IMR-90 (cell line): Measurements from ENCODE around the gene MAGI2. TPM values are rescaled to one million over a fixed set of nuclear protein-coding genes. Genes with fewer than 3 reads are reported as not detected.

Experiments used
- ATAC-seq: fragments of 200-7000 bp; cut with Tn5 transposase; 2 replicates; pipeline ENCODE4 v1.9.1; 2020; ENCODE audit warnings: low read depth, mild to moderate bottlenecking, moderate library complexity
- BruUV-seq: library from RNA; stranded (reverse); fragments of 400-500 nt; replicated peaks from 2 replicates; lab custom pipeline; 2021; lab: Mats Ljungman, UMichigan
- CTCF ChIA-PET: fragments of 300-600 bp; formaldehyde crosslinking; extraction: SDS; loops from one replicate; lab custom pipeline; 2021; ENCODE audit warnings: antibody characterized with exemption; lab: Yijun Ruan, JAX
- POLR2A ChIA-PET: fragments of 300-600 bp; sonication (Branson Sonifier 250); formaldehyde crosslinking; loops from one replicate; lab custom pipeline; 2022; ENCODE audit warnings: antibody characterized with exemption; ENCODE audit not compliant: unreplicated experiment; lab: Charles Lee
- DNase-seq: peaks from one replicate; pipeline ENCODE4 v3.0.0; 2013
- H2AFZ ChIP-seq: replicated peaks from 2 replicates; pipeline ENCODE3; 2013; ENCODE audit warnings: low read length, mild to moderate bottlenecking; ENCODE audit not compliant: poor library complexity
- H2AK5ac ChIP-seq: 2 replicates; pipeline ENCODE4 v1.6.1; 2013; ENCODE audit warnings: low read depth, low read length, inconsistent platforms
- H2AK9ac ChIP-seq: replicated peaks from 2 replicates; pipeline ENCODE3; 2013; ENCODE audit warnings: mild to moderate bottlenecking, low read depth, low read length, moderate library complexity; ENCODE audit not compliant: poor library complexity
- H2BK120ac ChIP-seq: 2 replicates; pipeline ENCODE4 v1.6.1; 2013; ENCODE audit warnings: low read depth, low read length, inconsistent platforms
- H2BK15ac ChIP-seq: 3 replicates; pipeline ENCODE4 v1.6.1; 2013; ENCODE audit warnings: low read depth, low read length, inconsistent platforms
- H2BK20ac ChIP-seq: 2 replicates; pipeline ENCODE4 v1.6.1; 2013; ENCODE audit warnings: low read depth, mild to moderate bottlenecking, inconsistent platforms, low read length, moderate library complexity
- H2BK5ac ChIP-seq: 2 replicates; pipeline ENCODE4 v1.6.1; 2013; ENCODE audit warnings: mild to moderate bottlenecking, low read depth, low read length, inconsistent platforms; ENCODE audit not compliant: poor library complexity, severe bottlenecking
- H3K14ac ChIP-seq: replicated peaks from 2 replicates; pipeline ENCODE4 v1.6.1; 2013; ENCODE audit warnings: low read depth, low read length, inconsistent platforms
- H3K18ac ChIP-seq: 2 replicates; pipeline ENCODE4 v1.6.1; 2013; ENCODE audit warnings: low read depth, low read length, control low read depth
- H3K23ac ChIP-seq: 2 replicates; pipeline ENCODE4 v1.6.1; 2013; ENCODE audit warnings: low read depth, low read length, inconsistent platforms
- H3K27ac ChIP-seq: 2 replicates; pipeline ENCODE4 v1.5.1; 2013; ENCODE audit warnings: mild to moderate bottlenecking, control low read depth, low read length; ENCODE audit not compliant: insufficient read depth
- H3K27me3 ChIP-seq: 2 replicates; pipeline ENCODE4 v1.6.1; 2013; ENCODE audit warnings: low read length; ENCODE audit not compliant: control insufficient read depth, insufficient read depth
- H3K36me3 ChIP-seq: 2 replicates; pipeline ENCODE4 v1.6.1; 2013; ENCODE audit warnings: low read length, mixed read lengths; ENCODE audit not compliant: control insufficient read depth, insufficient read depth
- H3K4ac ChIP-seq: 2 replicates; pipeline ENCODE4 v1.6.1; 2013; ENCODE audit warnings: low read depth, low read length, inconsistent platforms
- H3K4me1 ChIP-seq: 2 replicates; pipeline ENCODE4 v1.6.1; 2013; ENCODE audit warnings: low read length, mixed read lengths; ENCODE audit not compliant: control insufficient read depth, insufficient read depth
- H3K4me2 ChIP-seq: 2 replicates; pipeline ENCODE4 v1.6.1; 2013; ENCODE audit warnings: low read depth, mild to moderate bottlenecking, control low read depth, low read length, moderate library complexity
- H3K4me3 ChIP-seq: 2 replicates; pipeline ENCODE4 v1.5.1; 2013; ENCODE audit warnings: low read depth, mild to moderate bottlenecking, control low read depth, low read length, moderate library complexity; ENCODE audit not compliant: insufficient read depth
- H3K56ac ChIP-seq: 2 replicates; pipeline ENCODE4 v1.6.1; 2013; ENCODE audit warnings: low read length, inconsistent platforms; ENCODE audit not compliant: insufficient read depth; ENCODE audit errors: extremely low read depth
- H3K79me1 ChIP-seq, 2 experiments: 2 replicates each; pipeline ENCODE4 v1.6.1; 2013; ENCODE audit warnings: low read length in 2 of 2, inconsistent platforms in 1 of 2, low read depth in 1 of 2
- H3K9ac ChIP-seq: 2 replicates; pipeline ENCODE4 v1.6.1; 2013; ENCODE audit warnings: low read depth, low read length, control low read depth
- H3K9me1 ChIP-seq: 2 replicates; pipeline ENCODE4 v1.6.1; 2013; ENCODE audit warnings: low read length, inconsistent platforms; ENCODE audit not compliant: insufficient read depth
- H3K9me3 ChIP-seq: 2 replicates; pipeline ENCODE4 v1.6.1; 2013; ENCODE audit warnings: low read length; ENCODE audit not compliant: control insufficient read depth, insufficient read depth
- H4K20me1 ChIP-seq: 2 replicates; pipeline ENCODE4 v1.6.1; 2013; ENCODE audit warnings: low read length, inconsistent platforms; ENCODE audit not compliant: insufficient read depth
- H4K5ac ChIP-seq: 2 replicates; pipeline ENCODE4 v1.6.1; 2013; ENCODE audit warnings: mild to moderate bottlenecking, low read depth, low read length, control low read depth
- H4K8ac ChIP-seq, 2 experiments: 2 replicates each; pipeline ENCODE4 v1.6.1; 2013; ENCODE audit warnings: low read depth in 2 of 2, low read length in 2 of 2, control low read depth in 1 of 2, inconsistent platforms in 1 of 2
- H4K91ac ChIP-seq: 2 replicates; pipeline ENCODE4 v1.6.1; 2013; ENCODE audit warnings: low read depth, low read length, inconsistent platforms; ENCODE audit not compliant: insufficient read depth
- BHLHE40 ChIP-seq: fragments of 150-350 bp; IDR thresholded peaks from 2 replicates; pipeline ENCODE4 v1.6.1; 2016; ENCODE audit warnings: mild to moderate bottlenecking, low read depth, low read length
- CEBPB ChIP-seq: IDR thresholded peaks from 2 replicates; pipeline ENCODE4 v1.6.1; 2012; ENCODE audit warnings: low read depth, low read length, improper control_type of control experiment
- CHD1 ChIP-seq: IDR thresholded peaks from 2 replicates; pipeline ENCODE4 v1.6.1; 2012; ENCODE audit warnings: low read depth, low read length, improper control_type of control experiment
- FOS ChIP-seq: fragments of 150-350 bp; IDR thresholded peaks from 2 replicates; pipeline ENCODE4 v1.6.1; 2016; ENCODE audit warnings: low read depth, low read length
- MAFK ChIP-seq: IDR thresholded peaks from 2 replicates; pipeline ENCODE4 v1.6.1; 2012; ENCODE audit warnings: low read depth, low read length, improper control_type of control experiment
- MAZ ChIP-seq: IDR thresholded peaks from 2 replicates; pipeline ENCODE4 v1.6.1; 2012; ENCODE audit warnings: low read depth, mild to moderate bottlenecking, low read length, improper control_type of control experiment, moderate library complexity, borderline replicate concordance
- MXI1 ChIP-seq: IDR thresholded peaks from 2 replicates; pipeline ENCODE4 v1.6.1; 2012; ENCODE audit warnings: low read depth, mild to moderate bottlenecking, low read length, moderate library complexity, borderline replicate concordance
- NFE2L2 ChIP-seq: fragments of 150-350 bp; IDR thresholded peaks from 2 replicates; pipeline ENCODE4 v1.6.1; 2016; ENCODE audit warnings: low read depth, mild to moderate bottlenecking, low read length
- POLR2A ChIP-seq: IDR thresholded peaks from 2 replicates; pipeline ENCODE4 v1.6.1; 2012; ENCODE audit warnings: mild to moderate bottlenecking, low read depth, low read length
- RAD21 ChIP-seq: IDR thresholded peaks from 2 replicates; pipeline ENCODE4 v1.6.1; 2012; ENCODE audit warnings: low read length, improper control_type of control experiment
- RCOR1 ChIP-seq: IDR thresholded peaks from 2 replicates; pipeline ENCODE4 v1.6.1; 2012; ENCODE audit warnings: mild to moderate bottlenecking, low read length, improper control_type of control experiment; ENCODE audit not compliant: insufficient replicate concordance
- RFX5 ChIP-seq: IDR thresholded peaks from 2 replicates; pipeline ENCODE4 v1.8.0; 2012; ENCODE audit warnings: low read depth, mild to moderate bottlenecking, low read length, moderate library complexity
- SMC3 ChIP-seq: fragments of 150-350 bp; IDR thresholded peaks from 2 replicates; pipeline ENCODE4 v1.6.1; 2016; ENCODE audit warnings: low read depth, mild to moderate bottlenecking, antibody characterized with exemption, low read length, moderate library complexity
- WGBS, 2 experiments: methylation state at CpG; one replicate each; pipeline versions ENCODE4 v1.1.5 to v1.1.7; 2013; ENCODE audit warnings: missing lambda C conversion rate in 2 of 2; ENCODE audit not compliant: insufficient read length in 1 of 2; ENCODE audit errors: extremely low coverage in 2 of 2; 5-methylcytosine and 5-hydroxymethylcytosine counted together
- dilution Hi-C: fragments of 300-500 bp; cut with HindIII; formaldehyde crosslinking; loops from one replicate; pipeline ENCODE4 v1.14.3; 2018; ENCODE audit warnings: low sequenced_read_pairs; ENCODE audit not compliant: unreplicated experiment
- in situ Hi-C: fragments of 300-500 bp; cut with MboI; formaldehyde crosslinking; loops from 3 replicates; pipeline ENCODE4 v1.14.3; 2019; ENCODE audit warnings: low sequenced_read_pairs, inconsistent platforms, mixed read lengths
- intact Hi-C: fragments of 100-400 bp; cut with micrococcal nuclease; formaldehyde crosslinking; loops from 2 replicates; pipeline ENCODE4 v1.10.0; 2022
- polyA plus RNA-seq, 3 experiments: library from polyadenylated mRNA; depleted of rRNA; stranded (reverse); fragments of >200 nt; gene quantifications; 2 replicates each; pipeline ENCODE4 v1.2.3, GENCODE V29; 2012; ENCODE audit warnings: low replicate concordance in 1 of 3
- total RNA-seq: library from RNA; depleted of rRNA; stranded (reverse); fragments of >200 nt; gene quantifications from 2 replicates; pipeline ENCODE4 v1.2.3, GENCODE V29; 2012
- TF ChIP-seq, protein P1 (sequence below): conservative IDR thresholded peaks from 2 replicates; pipeline ENCODE4 v1.5.1; 2012; ENCODE audit warnings: mild to moderate bottlenecking, low read depth, low read length, improper control_type of control experiment
- TF ChIP-seq, protein P2 (sequence below): fragments of 150-350 bp; IDR thresholded peaks from 2 replicates; pipeline ENCODE4 v1.6.1; 2016; ENCODE audit warnings: low read depth, mild to moderate bottlenecking, low read length, moderate library complexity, borderline replicate concordance
- TF ChIP-seq, protein P3 (sequence below): fragments of 150-350 bp; IDR thresholded peaks from 2 replicates; pipeline ENCODE4 v1.6.1; 2017; ENCODE audit warnings: mild to moderate bottlenecking, antibody characterized with exemption, low read length, low read depth

MAGI2 gene
- total and polyA plus RNA-seq, 2 of the 4 experiments (the other 2 are of a cell fraction): 2.5 to 17.9 TPM

DNA sequence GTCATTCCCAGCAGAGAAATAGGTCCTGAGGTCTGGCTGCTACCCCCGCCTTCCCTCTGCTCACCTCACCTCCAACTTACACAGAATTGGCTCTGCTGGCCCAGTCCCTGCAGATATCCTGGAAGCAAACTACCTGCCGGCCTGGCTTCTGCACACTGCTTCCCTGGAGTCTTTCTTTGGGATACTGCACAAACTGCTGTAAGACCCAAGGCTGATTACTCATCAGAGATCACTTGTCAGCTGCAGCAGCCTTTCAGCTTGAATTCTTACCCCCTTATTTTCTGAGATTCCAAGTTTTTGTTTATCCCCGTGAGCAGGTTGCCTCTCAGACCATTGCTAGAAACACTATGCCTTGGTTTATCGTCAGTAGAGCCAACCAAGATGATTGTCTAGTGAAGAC, 1228.5 kb downstream of the MAGI2 start:
- no peak overlapping the region for H4K5ac ChIP-seq
- ChIA-PET CTCF (interaction anchor here (1.0 kb wide), 1 partner anchor 91 kb away, joined by 4 read pairs; no protein-coding TSS in a partner anchor), POLR2A (no interaction called here)
- H2BK20ac ChIP-seq: peak overlapping the region; percentile 69
- H4K8ac ChIP-seq: peak overlapping the region; percentile 1 to 16; a peak in 2 of 4 replicates
- WGBS, 2 experiments: 100% methylated on average over 1 of the region's 4 CpGs; no CpG with 5 or more reads in 1 of the 2 experiments
- H2AK9ac ChIP-seq: no peak overlapping the region
- intact Hi-C loops (loop anchor here (10.0 kb wide), 1 partner anchor 280 kb away; no protein-coding TSS in a partner anchor), in situ Hi-C loops (no loop called here), dilution Hi-C loops (no loop called here)
- peak overlapping the region; percentile 29; the same call in 1 of the 2 replicates for H2BK120ac ChIP-seq
- BruUV-seq: no TSS peak
- no peaks in the 10 kb centered on the region for H3K36me3 ChIP-seq
- peaks cover 14% of the 10 kb centered on the region for H3K4me1 ChIP-seq
- H3K9me1 ChIP-seq: no peaks in the 10 kb centered on the region
- no peaks in the 10 kb centered on the region for H4K20me1 ChIP-seq
- ATAC-seq (no peak), DNase-seq (peak; percentile 47)
- H3K9ac ChIP-seq: no peak overlapping the region
- H4K91ac ChIP-seq: peak overlapping the region; percentile 85
- peak overlapping the region; percentile 15 for H3K4ac ChIP-seq
- 0 out of 2 replicates have a peak overlapping the region, but pooled peaks have one; percentile 7 for H3K27ac ChIP-seq
- H3K56ac ChIP-seq: no peak overlapping the region
- peak overlapping the region; percentile 36 for H2BK5ac ChIP-seq
- peak overlapping the region; percentile 30; the same call in 1 of the 2 replicates for H3K14ac ChIP-seq
- no peaks in the 10 kb centered on the region for H3K79me1 ChIP-seq
- H3K4me2 ChIP-seq: no peak overlapping the region
- no peak overlapping the region for H3K4me3 ChIP-seq
- no peaks in the 10 kb centered on the region for H3K9me3 ChIP-seq
- H3K27me3 ChIP-seq: no peaks in the 10 kb centered on the region
- peak overlapping the region; percentile 20; the same call in 1 of the 2 replicates for H3K18ac ChIP-seq
- 0 out of 2 replicates have a peak overlapping the region, but pooled peaks have one; percentile 3 for H3K23ac ChIP-seq
- H2AK5ac ChIP-seq: peak overlapping the region; percentile 27; the same call in 1 of the 2 replicates
- no peak overlapping the region; the same call in 2 of the 3 replicates for H2BK15ac ChIP-seq
- peak overlapping the region; percentile 11 for H2AFZ ChIP-seq
- TF ChIP-seq RCOR1 (no peak), MAZ (no peak), FOS (no peak), SMC3 (no peak), CEBPB (no peak), NFE2L2 (no peak), RAD21 (no peak), RFX5 (no peak), MAFK (no peak), CHD1 (no peak), BHLHE40 (no peak), POLR2A (no peak), MXI1 (no peak)
- TF ChIP-seq, protein P1, sequence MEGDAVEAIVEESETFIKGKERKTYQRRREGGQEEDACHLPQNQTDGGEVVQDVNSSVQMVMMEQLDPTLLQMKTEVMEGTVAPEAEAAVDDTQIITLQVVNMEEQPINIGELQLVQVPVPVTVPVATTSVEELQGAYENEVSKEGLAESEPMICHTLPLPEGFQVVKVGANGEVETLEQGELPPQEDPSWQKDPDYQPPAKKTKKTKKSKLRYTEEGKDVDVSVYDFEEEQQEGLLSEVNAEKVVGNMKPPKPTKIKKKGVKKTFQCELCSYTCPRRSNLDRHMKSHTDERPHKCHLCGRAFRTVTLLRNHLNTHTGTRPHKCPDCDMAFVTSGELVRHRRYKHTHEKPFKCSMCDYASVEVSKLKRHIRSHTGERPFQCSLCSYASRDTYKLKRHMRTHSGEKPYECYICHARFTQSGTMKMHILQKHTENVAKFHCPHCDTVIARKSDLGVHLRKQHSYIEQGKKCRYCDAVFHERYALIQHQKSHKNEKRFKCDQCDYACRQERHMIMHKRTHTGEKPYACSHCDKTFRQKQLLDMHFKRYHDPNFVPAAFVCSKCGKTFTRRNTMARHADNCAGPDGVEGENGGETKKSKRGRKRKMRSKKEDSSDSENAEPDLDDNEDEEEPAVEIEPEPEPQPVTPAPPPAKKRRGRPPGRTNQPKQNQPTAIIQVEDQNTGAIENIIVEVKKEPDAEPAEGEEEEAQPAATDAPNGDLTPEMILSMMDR: no peak
- TF ChIP-seq, protein P2, sequence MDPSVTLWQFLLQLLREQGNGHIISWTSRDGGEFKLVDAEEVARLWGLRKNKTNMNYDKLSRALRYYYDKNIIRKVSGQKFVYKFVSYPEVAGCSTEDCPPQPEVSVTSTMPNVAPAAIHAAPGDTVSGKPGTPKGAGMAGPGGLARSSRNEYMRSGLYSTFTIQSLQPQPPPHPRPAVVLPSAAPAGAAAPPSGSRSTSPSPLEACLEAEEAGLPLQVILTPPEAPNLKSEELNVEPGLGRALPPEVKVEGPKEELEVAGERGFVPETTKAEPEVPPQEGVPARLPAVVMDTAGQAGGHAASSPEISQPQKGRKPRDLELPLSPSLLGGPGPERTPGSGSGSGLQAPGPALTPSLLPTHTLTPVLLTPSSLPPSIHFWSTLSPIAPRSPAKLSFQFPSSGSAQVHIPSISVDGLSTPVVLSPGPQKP: no peak
- TF ChIP-seq, protein P3, sequence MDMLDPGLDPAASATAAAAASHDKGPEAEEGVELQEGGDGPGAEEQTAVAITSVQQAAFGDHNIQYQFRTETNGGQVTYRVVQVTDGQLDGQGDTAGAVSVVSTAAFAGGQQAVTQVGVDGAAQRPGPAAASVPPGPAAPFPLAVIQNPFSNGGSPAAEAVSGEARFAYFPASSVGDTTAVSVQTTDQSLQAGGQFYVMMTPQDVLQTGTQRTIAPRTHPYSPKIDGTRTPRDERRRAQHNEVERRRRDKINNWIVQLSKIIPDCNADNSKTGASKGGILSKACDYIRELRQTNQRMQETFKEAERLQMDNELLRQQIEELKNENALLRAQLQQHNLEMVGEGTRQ: no peak
